ENCODE measurements around the gene APPBP2.
"Not testable (repeated sequence)": the region's sequence is repeated elsewhere in the genome, so short reads cannot be mapped to it uniquely, and the experiment has no call there.

The APPBP2 gene

DNA sequence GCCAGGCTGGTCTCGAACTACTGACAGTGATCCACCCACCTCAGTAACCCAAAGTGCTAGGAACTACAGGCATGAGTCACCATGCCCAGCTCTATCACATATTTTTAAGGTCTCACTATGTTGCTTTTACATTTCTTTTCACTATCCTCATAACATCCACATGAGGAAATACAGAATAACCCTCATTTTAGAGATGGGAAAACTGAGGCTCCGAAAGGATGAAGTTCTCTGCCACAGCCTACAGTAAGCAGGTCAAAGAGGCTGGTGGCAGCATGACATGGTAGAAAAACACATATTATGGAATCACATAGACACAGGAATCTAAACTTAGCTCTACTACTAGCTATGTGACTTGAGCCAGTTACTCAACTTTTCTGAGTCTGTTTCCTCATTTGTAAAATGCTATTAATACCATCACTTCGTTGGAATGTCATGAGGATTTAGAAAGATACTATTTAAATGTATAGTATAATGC is 32.2 kb downstream of the APPBP2 start:
- no peak for DNase-seq

- DNase-seq, result no peak
Measured at GRCh38 chr17:60491771-60492170, 34.3 kb downstream of the APPBP2 start.

DNA sequence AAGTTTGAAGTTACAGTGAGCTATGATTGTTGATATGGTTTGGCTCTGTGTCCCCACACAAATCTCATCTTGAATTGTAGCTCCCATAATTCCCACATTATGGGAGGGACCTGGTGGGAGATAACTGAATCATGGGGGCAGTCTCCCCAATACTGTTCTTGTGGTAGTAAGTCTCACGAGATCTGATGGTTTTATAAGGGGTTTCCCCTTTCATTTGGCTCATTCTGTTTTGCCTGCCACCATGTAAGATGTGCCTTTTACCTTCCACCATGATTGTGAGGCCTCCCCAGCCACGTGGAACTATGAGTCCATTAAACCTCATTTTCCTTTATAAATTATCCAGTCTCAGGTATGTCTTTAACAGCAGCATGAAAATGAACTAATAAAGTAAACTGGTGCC is 35.4 kb downstream of the APPBP2 start:
- not testable (repeated sequence) for DNase-seq

DNA sequence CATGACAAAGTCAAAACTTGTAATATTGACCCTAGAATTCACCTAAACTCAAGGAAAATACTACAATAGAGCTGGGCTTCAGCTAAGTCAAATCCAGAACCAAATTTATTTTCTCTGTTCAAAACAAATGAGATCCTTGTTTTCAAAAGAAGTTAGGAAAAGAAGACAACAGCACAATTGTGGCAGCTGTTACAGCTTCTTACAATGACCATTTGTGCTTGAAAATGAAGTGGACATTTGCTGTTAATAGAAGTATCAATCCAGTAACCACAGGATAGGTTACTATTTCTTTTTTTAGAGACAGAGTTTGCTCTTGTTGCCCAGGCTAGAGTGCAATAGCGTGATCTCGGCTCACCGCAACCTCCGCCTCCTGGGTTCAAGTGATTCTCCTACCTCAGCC is 44.4 kb downstream of the APPBP2 start:
- DNase-seq, result no peak

- no peak for DNase-seq
Measured at GRCh38 chr17:60473788-60474187, 52.3 kb downstream of the APPBP2 start.

- DNase-seq, result no peak
Measured at GRCh38 chr17:60472449-60472848, 53.6 kb downstream of the APPBP2 start.

DNA sequence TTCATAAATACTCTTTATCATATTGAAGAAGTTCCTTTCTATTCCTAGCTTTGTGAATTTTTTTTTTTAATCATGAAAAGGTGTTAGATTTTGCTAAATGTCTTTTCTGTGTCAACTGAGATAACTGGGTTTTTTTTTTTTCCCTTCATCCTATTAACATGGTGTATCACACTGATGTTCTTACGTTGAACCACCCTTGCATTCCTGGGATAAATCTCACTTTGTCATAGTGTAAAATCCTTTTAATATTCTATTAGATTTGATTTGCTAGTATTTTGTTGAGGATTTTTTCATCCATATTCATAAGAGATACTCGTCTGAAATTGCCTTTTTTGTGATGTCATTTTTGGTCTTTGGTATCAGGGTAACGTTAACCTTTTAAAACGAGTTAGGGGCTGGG is 54.6 kb downstream of the APPBP2 start:
- no peak for DNase-seq

DNA sequence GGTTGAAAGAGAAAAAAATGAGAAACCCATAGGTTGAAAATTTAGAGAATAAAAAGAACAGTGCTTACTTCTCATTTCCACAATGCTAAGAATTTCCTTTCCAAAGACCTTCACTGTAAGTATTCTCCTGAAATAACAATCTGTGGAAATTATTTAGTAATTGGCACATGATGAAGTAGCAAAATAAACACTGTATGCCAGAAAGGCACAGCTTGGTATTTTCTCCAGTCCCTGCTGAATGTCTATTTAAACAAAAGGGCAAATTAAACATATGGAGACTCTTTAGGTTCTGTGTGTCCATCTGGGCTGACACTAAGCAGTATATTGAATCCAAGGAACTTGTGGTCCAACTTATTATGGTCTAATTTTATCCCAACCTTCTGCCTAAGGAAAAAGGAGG is 57.7 kb downstream of the APPBP2 start:
- DNase-seq, result no peak

GRCh38 chr17:60464343-60464742 is 61.7 kb downstream of the APPBP2 start:
- no peak for DNase-seq

DNA sequence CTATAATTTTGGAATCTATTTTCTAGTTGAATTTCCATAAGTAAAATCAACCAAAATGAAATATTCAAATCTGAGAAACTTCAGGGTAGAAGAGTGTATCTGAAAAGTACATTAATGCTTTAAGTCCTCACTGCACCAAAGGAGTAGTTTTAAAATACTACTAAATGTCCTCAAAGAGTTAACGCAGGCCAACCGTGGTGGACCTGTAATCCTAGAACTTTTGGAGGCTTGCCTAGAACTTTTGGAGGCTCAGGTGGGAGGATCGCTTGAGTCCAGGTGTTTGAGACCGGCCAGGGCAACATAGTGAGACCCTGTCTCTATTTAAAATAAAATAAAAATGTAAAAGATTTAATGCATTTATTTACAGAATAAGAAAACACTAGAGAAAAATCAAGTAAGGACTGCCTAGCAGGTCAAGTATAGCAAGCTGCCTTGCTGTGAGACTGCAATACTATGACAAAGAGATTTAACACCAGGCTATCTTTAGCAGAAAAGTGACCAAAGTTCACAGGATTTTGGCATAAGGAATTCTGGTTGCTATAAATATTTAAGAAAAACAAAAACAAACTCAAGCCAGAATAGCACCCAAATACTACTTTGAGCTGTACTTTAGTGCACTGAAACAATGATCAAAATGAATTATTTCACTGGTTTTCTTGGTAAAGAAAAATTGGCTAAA is 62.7 kb downstream of the APPBP2 start:
- DNase-seq, result no peak

DNA sequence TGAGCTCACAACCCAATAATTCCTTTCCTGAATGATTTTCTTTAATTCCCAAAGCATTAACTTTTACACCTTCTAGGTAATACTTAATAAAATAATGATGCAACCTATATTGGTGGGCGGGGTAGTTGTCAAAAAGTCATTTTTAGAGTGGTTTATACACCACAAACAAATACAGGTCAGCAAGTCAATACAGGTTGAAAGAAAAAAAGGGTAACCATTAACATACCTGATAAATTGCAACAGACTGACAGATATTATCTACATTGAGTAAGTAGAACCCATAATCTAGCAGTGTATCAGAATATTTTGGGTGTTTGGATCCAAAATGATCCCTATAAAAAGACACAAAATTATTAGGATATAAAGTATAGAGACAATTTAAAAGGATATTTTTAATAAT is 64.5 kb downstream of the APPBP2 start:
- no peak for DNase-seq

GRCh38 chr17:60457148-60457547 is 68.9 kb downstream of the APPBP2 start:
- no peak for DNase-seq

DNA sequence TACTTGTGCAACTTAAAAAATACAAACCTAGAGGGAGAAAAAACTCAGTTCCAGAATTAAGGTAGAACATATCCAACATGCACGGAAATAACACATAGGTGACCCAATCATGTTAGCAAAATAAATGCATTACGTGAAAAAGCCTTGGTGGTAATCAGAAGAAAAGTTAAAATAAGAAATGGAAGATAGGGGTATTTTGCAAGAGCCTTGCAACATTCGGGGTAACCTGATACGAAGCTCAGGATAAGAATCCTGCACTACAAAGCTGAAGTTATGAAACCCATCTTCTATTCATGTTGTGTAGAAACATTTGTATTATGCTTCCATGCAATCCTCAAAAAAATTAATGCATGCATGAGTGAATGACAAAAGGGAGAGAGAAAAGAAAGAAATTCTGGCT is 70.7 kb downstream of the APPBP2 start:
- no peak for DNase-seq

DNA sequence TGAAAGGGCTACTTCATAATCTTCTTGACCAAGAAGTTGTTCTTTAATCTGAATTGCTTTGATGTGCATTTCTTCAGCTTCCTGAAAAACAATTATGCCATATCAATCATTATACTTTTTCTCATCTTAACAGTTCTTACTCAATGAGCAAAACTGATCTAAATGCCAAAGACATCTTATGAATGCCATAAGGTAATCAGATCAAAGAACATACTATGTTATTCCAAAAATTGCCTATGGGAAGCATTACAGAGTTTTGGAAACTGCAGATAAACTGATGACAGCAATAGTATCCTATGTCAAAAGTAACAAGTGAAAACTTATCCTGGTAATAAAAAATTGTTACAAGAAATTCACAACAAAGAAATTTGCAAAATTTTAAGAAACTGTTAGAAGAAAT is 74.1 kb downstream of the APPBP2 start:
- DNase-seq, result no peak

DNA sequence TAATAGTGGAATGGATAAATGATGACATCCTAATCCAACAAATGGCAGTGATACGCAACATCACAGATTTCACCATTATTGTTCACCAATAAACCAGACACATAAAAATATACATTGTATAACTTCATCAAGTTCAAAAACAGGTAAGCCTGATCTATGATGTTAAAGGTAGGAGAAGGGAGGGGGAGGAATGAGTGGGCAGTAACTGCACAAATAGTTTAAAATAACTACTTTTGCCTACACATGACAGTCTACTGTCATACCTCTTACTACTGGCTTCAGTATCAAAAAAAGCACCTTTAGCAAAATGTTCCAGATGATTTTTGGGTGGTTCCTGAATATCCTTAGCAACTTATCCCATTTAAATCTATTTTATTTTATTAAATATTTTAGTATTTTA is 75.0 kb downstream of the APPBP2 start:
- no peak for DNase-seq

DNA sequence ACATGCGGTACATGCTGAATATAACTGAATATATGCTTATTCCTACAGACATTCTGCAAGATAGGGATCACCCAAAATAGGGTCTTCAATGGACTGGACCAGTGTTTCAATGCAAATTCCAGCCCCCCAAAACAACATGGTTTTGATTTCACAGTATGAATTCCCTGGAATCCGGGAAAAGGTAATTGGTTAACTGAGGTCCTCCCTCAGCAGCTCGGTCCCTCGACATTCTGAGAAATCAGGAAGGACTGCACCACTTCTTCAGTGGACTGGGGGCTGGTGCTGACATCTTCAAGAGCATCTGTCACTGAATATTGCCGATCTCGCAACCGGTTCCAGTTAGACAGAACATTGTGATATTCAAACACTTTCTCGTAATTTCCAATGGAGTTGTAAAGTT is 78.7 kb downstream of the APPBP2 start:
- no peak for DNase-seq

- DNase-seq, result no peak
Measured at GRCh38 chr17:60445144-60445543, 80.9 kb downstream of the APPBP2 start.

DNA sequence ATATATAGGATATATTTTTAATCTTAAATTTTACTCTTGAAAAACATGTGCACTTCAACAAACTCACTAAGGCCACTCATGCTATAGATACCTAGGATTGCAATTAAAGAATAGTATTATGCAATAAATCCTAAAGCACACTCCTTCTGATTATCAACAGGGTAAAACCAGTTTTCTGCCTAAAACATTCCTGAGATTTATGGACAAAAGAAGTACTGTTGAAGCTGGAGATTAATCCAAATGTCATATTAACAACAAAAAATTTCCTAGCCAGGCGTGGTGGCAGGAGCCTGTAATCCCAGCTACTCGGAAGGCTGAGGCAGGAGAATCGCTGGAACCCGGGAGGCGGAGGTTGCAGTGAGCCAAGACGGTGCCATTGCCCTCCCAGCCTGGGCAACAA is 82.3 kb downstream of the APPBP2 start:
- no peak for DNase-seq

GRCh38 chr17:60442271-60443173 is 83.5 kb downstream of the APPBP2 start:
- peak; percentile 60 for DNase-seq

- no peak for DNase-seq
Measured at GRCh38 chr17:60439501-60439900, 86.5 kb downstream of the APPBP2 start.

- no peak for DNase-seq
Measured at GRCh38 chr17:60436676-60437075, 89.4 kb downstream of the APPBP2 start.

DNA sequence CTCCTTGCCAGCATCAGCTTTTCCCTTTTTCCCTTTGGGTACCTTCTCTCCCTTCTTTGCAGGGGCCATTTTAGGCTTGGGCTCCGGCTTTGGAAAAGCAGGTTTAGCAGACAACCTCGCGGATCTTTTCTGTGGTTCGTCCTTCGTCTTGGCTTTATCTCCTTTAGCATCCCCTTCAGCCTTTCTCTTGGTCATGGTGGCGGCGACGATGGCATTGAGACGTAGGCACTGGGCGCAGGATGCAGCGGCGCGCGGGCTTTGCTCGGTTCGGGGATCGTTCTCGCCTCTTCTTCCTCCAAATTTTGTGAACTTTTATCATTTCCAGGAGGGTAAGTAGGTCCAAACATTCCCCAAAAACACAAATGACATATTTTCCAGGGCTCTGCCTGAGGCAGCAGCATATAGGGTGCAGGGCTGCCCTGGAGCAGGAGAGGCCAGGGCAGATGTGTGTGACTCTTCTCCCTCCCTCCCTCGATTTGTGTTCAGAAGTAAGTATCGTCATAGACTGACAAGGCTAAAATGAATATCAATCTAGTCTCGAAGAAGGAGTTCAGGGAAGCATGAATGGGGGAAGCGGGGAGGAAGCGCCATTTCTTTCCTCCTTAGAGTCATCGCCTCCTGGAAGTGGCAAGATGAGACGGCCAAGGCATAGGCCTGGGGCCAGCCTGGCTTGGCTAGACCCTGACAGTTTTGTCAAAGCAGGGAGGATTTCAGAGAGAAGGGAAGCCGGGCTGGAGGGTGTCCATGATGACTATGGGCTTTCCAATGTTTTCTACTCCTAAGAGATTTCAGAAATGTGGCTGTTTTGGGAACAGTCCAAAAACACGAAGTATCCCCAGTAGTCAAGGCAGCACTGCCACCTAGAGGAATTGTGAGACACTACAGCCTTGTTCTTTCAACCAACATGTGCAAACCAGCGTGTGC is 90.5 kb downstream of the APPBP2 start:
- DNase-seq, result peak; percentile 94
